OCI-LY7 (cell line): ENCODE data around the gene RAMP1. TPM values are rescaled to one million over a fixed set of nuclear protein-coding genes. Genes with fewer than 3 reads are reported as not detected.

Experiments
- BruUV-seq: library from RNA; stranded (reverse); fragments of 400-500 nt; replicated peaks from 2 replicates; lab custom pipeline; 2021; lab: Mats Ljungman, UMichigan
- CTCF ChIA-PET: fragments of 300-600 bp; sonication (Branson Sonifier 250); formaldehyde crosslinking; loops from one replicate; lab custom pipeline; 2022; ENCODE audit warnings: antibody characterized with exemption; ENCODE audit not compliant: unreplicated experiment; lab: Charles Lee
- POLR2A ChIA-PET: fragments of 300-600 bp; sonication (Branson Sonifier 250); formaldehyde crosslinking; loops from one replicate; lab custom pipeline; 2022; ENCODE audit warnings: antibody characterized with exemption; lab: Charles Lee
- DNase-seq: peaks from one replicate; pipeline ENCODE4 v3.0.0-alpha.2; 2015; ENCODE audit warnings: low spot score
- H2AFZ ChIP-seq: fragments of 200-600 bp; sonication (generic), shearing (Covaris generic); 2 replicates; pipeline ENCODE4 v1.6.1; 2014; ENCODE audit warnings: mild to moderate bottlenecking, antibody characterized with exemption, low read length, moderate library complexity
- H3K27ac ChIP-seq: fragments of 200-600 bp; sonication (generic); 2 replicates; pipeline ENCODE4 v1.5.1; 2014; ENCODE audit warnings: mixed run types, low read depth, mild to moderate bottlenecking, moderate library complexity, low read length, inconsistent platforms; ENCODE audit not compliant: poor library complexity, severe bottlenecking
- H3K36me3 ChIP-seq: fragments of 200-600 bp; sonication (generic); 2 replicates; pipeline ENCODE4 v1.6.1; 2014; ENCODE audit warnings: mild to moderate bottlenecking, antibody characterized with exemption, low read length, moderate library complexity, mixed read lengths; ENCODE audit not compliant: insufficient read depth
- H3K4me1 ChIP-seq: fragments of 200-600 bp; sonication (generic); 2 replicates; pipeline ENCODE4 v1.5.1; 2014; ENCODE audit warnings: mild to moderate bottlenecking, low read length; ENCODE audit not compliant: insufficient read depth, poor library complexity, severe bottlenecking
- H3K4me2 ChIP-seq: fragments of 200-600 bp; sonication (generic); 2 replicates; pipeline ENCODE4 v1.6.1; 2014; ENCODE audit warnings: mild to moderate bottlenecking, low read length
- H3K4me3 ChIP-seq: fragments of 200-600 bp; sonication (generic); 2 replicates; pipeline ENCODE4 v1.5.1; 2014; ENCODE audit warnings: mild to moderate bottlenecking, low read depth, low read length; ENCODE audit not compliant: poor library complexity, severe bottlenecking
- H3K79me2 ChIP-seq: fragments of 200-600 bp; sonication (generic); 2 replicates; pipeline ENCODE4 v1.6.1; 2016; ENCODE audit warnings: low read depth, mild to moderate bottlenecking, low read length, moderate library complexity, mixed read lengths; ENCODE audit not compliant: insufficient read depth
- H3K9me2 ChIP-seq: fragments of 200-600 bp; sonication (generic); 2 replicates; pipeline ENCODE4 v1.6.1; 2016; ENCODE audit warnings: mild to moderate bottlenecking, low read length, mixed read lengths; ENCODE audit not compliant: insufficient read depth
- H3K9me3 ChIP-seq: fragments of 200-600 bp; sonication (generic); 2 replicates; pipeline ENCODE4 v1.6.1; 2014; ENCODE audit warnings: mild to moderate bottlenecking, mixed run types, low read length, mixed read lengths
- H4K20me1 ChIP-seq: fragments of 200-600 bp; sonication (generic); 2 replicates; pipeline ENCODE4 v1.6.1; 2014; ENCODE audit warnings: mild to moderate bottlenecking, antibody characterized with exemption, low read length, moderate library complexity, mixed read lengths; ENCODE audit not compliant: insufficient read depth
- CTCF ChIP-seq: fragments of 200-600 bp; sonication (generic); conservative IDR thresholded peaks from 2 replicates; pipeline ENCODE4 v1.5.1; 2014; ENCODE audit warnings: mild to moderate bottlenecking, antibody characterized with exemption, low read length, moderate library complexity, mixed read lengths
- EZH2phosphoT487 ChIP-seq: fragments of 200-600 bp; sonication (generic); IDR thresholded peaks from 2 replicates; pipeline ENCODE4 v1.6.1; 2018; ENCODE audit warnings: low read depth, borderline replicate concordance, mild to moderate bottlenecking, mixed run types, antibody characterized with exemption, low read length, moderate library complexity, mixed read lengths
- intact Hi-C: fragments of 100-400 bp; cut with micrococcal nuclease; formaldehyde crosslinking; loops from one replicate; pipeline ENCODE4 v1.10.0; 2022; ENCODE audit not compliant: unreplicated experiment
- total RNA-seq, 2 experiments: library from RNA; depleted of rRNA in 1 of 2; stranded (reverse); fragments of >200 nt in 1 of 2; shearing (Covaris generic) in 1 of 2; gene quantifications; 2 replicates each; pipeline ENCODE4 v1.2.3, GENCODE V29; 2014 to 2022

The RAMP1 gene
- total RNA-seq, 2 experiments from 2014 or later: not detected

- Histone ChIP-seq H3K4me2 (no peak overlapping the region), H3K36me3 (no peaks in the 10 kb centered on the region), H3K4me3 (no peak overlapping the region), H3K27ac (no peak overlapping the region), H2AFZ (no peak overlapping the region), H3K79me2 (no peaks in the 10 kb centered on the region), H3K9me2 (no peaks in the 10 kb centered on the region), H3K9me3 (no peaks in the 10 kb centered on the region), H4K20me1 (no peaks in the 10 kb centered on the region), H3K4me1 (peaks cover 22% of the 10 kb centered on the region)
- no peak for TF ChIP-seq EZH2phosphoT487
- no peak for TF ChIP-seq CTCF
- no peak for DNase-seq
- no TSS peak for BruUV-seq
- intact Hi-C loops: no loop called here
- ChIA-PET POLR2A (no interaction called here), CTCF (no interaction called here)
Measured at GRCh38 chr2:237895544-237896506, 36.4 kb downstream of the RAMP1 start.

GRCh38 chr2:237896507-237896892 is 37.1 kb downstream of the RAMP1 start:
- Histone ChIP-seq H3K79me2 (no peaks in the 10 kb centered on the region), H3K9me3 (no peaks in the 10 kb centered on the region), H4K20me1 (no peaks in the 10 kb centered on the region), H2AFZ (no peak overlapping the region), H3K4me1 (peaks cover 21% of the 10 kb centered on the region), H3K9me2 (no peaks in the 10 kb centered on the region), H3K36me3 (no peaks in the 10 kb centered on the region), H3K27ac (no peak overlapping the region), H3K4me2 (no peak overlapping the region), H3K4me3 (no peak overlapping the region)
- BruUV-seq: no TSS peak
- intact Hi-C loops: no loop called here
- ChIA-PET CTCF (no interaction called here), POLR2A (no interaction called here)
- no peak for TF ChIP-seq EZH2phosphoT487
- no peak for TF ChIP-seq CTCF
- DNase-seq: no peak

GRCh38 chr2:237896956-237897355 is 37.5 kb downstream of the RAMP1 start:
- POLR2A ChIA-PET: no interaction called here
- Histone ChIP-seq H3K79me2 (no peaks in the 10 kb centered on the region), H3K9me3 (no peaks in the 10 kb centered on the region), H3K4me2 (no peak overlapping the region), H3K9me2 (no peaks in the 10 kb centered on the region), H4K20me1 (no peaks in the 10 kb centered on the region), H3K4me3 (no peak overlapping the region), H2AFZ (no peak overlapping the region), H3K36me3 (no peaks in the 10 kb centered on the region), H3K4me1 (peaks cover 21% of the 10 kb centered on the region), H3K27ac (no peak overlapping the region)
- CTCF ChIA-PET: no interaction called here
- no peak for DNase-seq
- BruUV-seq: no TSS peak
- TF ChIP-seq EZH2phosphoT487 (no peak), CTCF (no peak)
- intact Hi-C loops: no loop called here
